ENCODE results near the gene KLC1.

Gene KLC1

GRCh38 chr14:103693515-103693914 is 64.5 kb downstream of the KLC1 start:
- no peak for DNase-seq

GRCh38 chr14:103694572-103695026 is 65.6 kb downstream of the KLC1 start:
- DNase-seq, result no peak

GRCh38 chr14:103695296-103696069 is 66.5 kb downstream of the KLC1 start:
- no peak for DNase-seq

GRCh38 chr14:103696070-103696402 is 67.0 kb downstream of the KLC1 start:
- DNase-seq, result no peak

- no peak for DNase-seq
Observed at GRCh38 chr14:103696466-103697071, 67.6 kb downstream of the KLC1 start.

- DNase-seq, result no peak
Observed at GRCh38 chr14:103697206-103697602, 68.2 kb downstream of the KLC1 start.

- DNase-seq, result no peak
Observed at GRCh38 chr14:103697603-103698379, 68.8 kb downstream of the KLC1 start.

- no peak for DNase-seq
Observed at GRCh38 chr14:103698380-103699260, 69.6 kb downstream of the KLC1 start.

- no peak for DNase-seq
Observed at GRCh38 chr14:103699261-103699661, 70.2 kb downstream of the KLC1 start.

GRCh38 chr14:103699901-103700752 is 71.1 kb downstream of the KLC1 start:
- no peak for DNase-seq

- DNase-seq, result no peak
Observed at GRCh38 chr14:103700753-103701490, 71.9 kb downstream of the KLC1 start.

- no peak for DNase-seq
Observed at GRCh38 chr14:103702095-103702494, 73.1 kb downstream of the KLC1 start.

GRCh38 chr14:103702497-103703432 is 73.8 kb downstream of the KLC1 start:
- DNase-seq, result no peak

- no peak for DNase-seq
Observed at GRCh38 chr14:103703433-103704385, 74.7 kb downstream of the KLC1 start.

- no peak for DNase-seq
Observed at GRCh38 chr14:103704708-103705107, 75.7 kb downstream of the KLC1 start.

GRCh38 chr14:103705118-103705503 is 76.1 kb downstream of the KLC1 start:
- DNase-seq, result no peak

GRCh38 chr14:103705504-103706284 is 76.7 kb downstream of the KLC1 start:
- no peak for DNase-seq
